ENCODE measurements around the gene HTRA3. TPM values are rescaled to one million over a fixed set of nuclear protein-coding genes. Genes with fewer than 3 reads are reported as not detected.

HTRA3 gene
- total RNA-seq, 2 experiments from 2014 or later = not detected

- DNase-seq = no peak
- no peaks in the 10 kb centered on the region for H3K4me1 Mint-ChIP-seq
- no peaks in the 10 kb centered on the region for H3K27me3 Mint-ChIP-seq
- H3K36me3 Mint-ChIP-seq (ENCODE audit: low read depth) = no peaks in the 10 kb centered on the region
- ChIA-PET POLR2A (no interaction called here), CTCF (interaction anchor here (0.8 to 1.2 kb wide), 3 partner anchors 10 to 69 kb away, joined by 3 to 5 read pairs (median 3); no protein-coding TSS in a partner anchor)
- H3K4me3 Mint-ChIP-seq = no peak overlapping the region
- no peak overlapping the region for H3K27ac Mint-ChIP-seq
- H3K9me3 Mint-ChIP-seq = no peaks in the 10 kb centered on the region
Observed at GRCh38 chr4:8245884-8246833, 23.4 kb upstream of the HTRA3 start.

DNA sequence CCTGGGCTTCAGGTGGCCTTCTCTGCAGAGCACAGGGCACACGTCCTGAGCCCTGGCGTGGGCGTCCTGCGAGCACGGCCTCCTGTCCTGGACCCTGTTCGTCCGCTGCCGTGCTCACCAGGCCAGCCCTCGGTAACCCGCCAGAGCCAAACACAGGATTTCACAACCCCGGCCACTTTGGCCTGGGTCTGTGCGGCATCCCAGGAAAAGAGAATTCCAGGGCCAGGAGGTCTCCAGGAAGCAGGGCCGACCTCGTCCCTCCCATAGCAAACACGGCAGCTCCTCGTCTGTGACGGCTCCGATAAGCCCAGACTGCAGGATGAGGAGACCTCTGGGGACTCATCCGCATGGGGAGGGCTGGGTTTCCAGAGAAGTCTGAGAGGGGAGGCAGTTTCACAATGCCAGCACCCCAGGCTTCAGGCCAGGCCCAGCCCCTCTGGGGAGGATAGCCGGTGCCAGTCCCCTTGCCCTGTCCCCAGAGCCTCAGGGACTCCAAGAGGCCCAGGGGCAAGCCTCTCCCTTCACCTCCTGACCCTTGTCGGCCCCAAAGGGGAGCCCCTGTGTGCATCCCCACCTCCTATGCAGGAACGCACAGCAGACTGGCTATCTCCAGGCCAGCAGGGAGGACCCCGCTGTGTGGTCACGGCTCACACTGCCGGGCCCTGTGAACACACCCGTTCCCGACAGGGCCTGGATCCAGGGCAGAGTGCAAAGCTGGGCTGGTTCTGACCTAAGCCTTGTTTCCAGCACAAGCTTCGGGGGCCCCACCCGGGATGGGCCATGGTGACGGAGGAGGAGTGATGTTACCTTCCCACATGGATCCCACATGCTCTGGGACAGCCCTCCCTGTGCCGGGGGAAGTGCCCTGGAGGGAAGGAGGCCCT is 22.3 kb upstream of the HTRA3 start:
- CTCF ChIA-PET = no interaction called here
- no peak for DNase-seq

GRCh38 chr4:8248091-8248490 is 21.5 kb upstream of the HTRA3 start:
- H3K4me3 Mint-ChIP-seq = no peak overlapping the region
- no peaks in the 10 kb centered on the region for H3K27me3 Mint-ChIP-seq
- H3K4me1 Mint-ChIP-seq = no peaks in the 10 kb centered on the region
- no peak overlapping the region for H3K27ac Mint-ChIP-seq
- DNase-seq = no peak
- H3K9me3 Mint-ChIP-seq = no peaks in the 10 kb centered on the region
- no peaks in the 10 kb centered on the region for H3K36me3 Mint-ChIP-seq (ENCODE audit: low read depth)
- ChIA-PET POLR2A (no interaction called here), CTCF (no interaction called here)

More for the DNA sequence above, 22.3 kb upstream of the HTRA3 start:
- H3K36me3 Mint-ChIP-seq (ENCODE audit: low read depth) = no peaks in the 10 kb centered on the region
- no peak overlapping the region for H3K4me3 Mint-ChIP-seq
- no peaks in the 10 kb centered on the region for H3K9me3 Mint-ChIP-seq
- POLR2A ChIA-PET = no interaction called here
- no peaks in the 10 kb centered on the region for H3K4me1 Mint-ChIP-seq
- no peaks in the 10 kb centered on the region for H3K27me3 Mint-ChIP-seq
- H3K27ac Mint-ChIP-seq = no peak overlapping the region

DNA sequence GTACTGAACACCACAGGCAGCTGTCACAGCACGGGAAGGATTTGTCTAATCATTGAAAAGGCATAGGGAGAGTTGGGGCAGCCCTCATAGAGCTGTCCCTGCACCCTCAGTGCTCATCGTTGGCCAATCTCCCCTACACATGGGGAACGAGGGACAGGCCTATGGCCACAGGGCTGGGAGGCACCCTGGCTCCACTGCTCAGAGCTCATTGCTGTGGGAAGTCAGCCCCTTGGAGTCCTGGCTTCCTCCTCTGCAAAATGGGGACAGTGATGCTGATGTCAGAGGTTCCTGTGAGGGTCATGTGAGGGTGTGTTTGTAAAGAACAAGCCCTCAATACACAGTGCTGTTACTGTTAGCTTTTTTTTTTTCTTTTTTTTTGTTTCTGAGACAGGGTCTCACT is 19.3 kb upstream of the HTRA3 start:
- Mint-ChIP-seq H3K36me3 (ENCODE audit: low read depth) (no peaks in the 10 kb centered on the region), H3K9me3 (no peaks in the 10 kb centered on the region), H3K4me3 (no peak overlapping the region), H3K27me3 (no peaks in the 10 kb centered on the region), H3K27ac (no peak overlapping the region), H3K4me1 (no peaks in the 10 kb centered on the region)
- ChIA-PET POLR2A (no interaction called here), CTCF (interaction anchor here (0.7 kb wide), 1 partner anchor 166 kb away, joined by 3 read pairs; no protein-coding TSS in a partner anchor)
- DNase-seq = no peak

- H3K9me3 Mint-ChIP-seq = no peaks in the 10 kb centered on the region
- no peaks in the 10 kb centered on the region for H3K27me3 Mint-ChIP-seq
- ChIA-PET POLR2A (no interaction called here), CTCF (interaction anchor here (0.7 kb wide), 1 partner anchor 166 kb away, joined by 3 read pairs; no protein-coding TSS in a partner anchor)
- H3K27ac Mint-ChIP-seq = no peak overlapping the region
- H3K36me3 Mint-ChIP-seq (ENCODE audit: low read depth) = no peaks in the 10 kb centered on the region
- H3K4me3 Mint-ChIP-seq = no peak overlapping the region
- DNase-seq = no peak
- no peaks in the 10 kb centered on the region for H3K4me1 Mint-ChIP-seq
Observed at GRCh38 chr4:8250637-8251036, 18.9 kb upstream of the HTRA3 start.

GRCh38 chr4:8251110-8251883 is 18.3 kb upstream of the HTRA3 start:
- no peaks in the 10 kb centered on the region for H3K36me3 Mint-ChIP-seq (ENCODE audit: low read depth)
- no peaks in the 10 kb centered on the region for H3K27me3 Mint-ChIP-seq
- CTCF ChIA-PET = interaction anchor here (0.6 kb wide), 1 partner anchor 221 kb away, joined by 3 read pairs; no protein-coding TSS in a partner anchor
- no peaks in the 10 kb centered on the region for H3K9me3 Mint-ChIP-seq
- H3K27ac Mint-ChIP-seq = no peak overlapping the region
- no peak for DNase-seq
- POLR2A ChIA-PET = no interaction called here
- no peak overlapping the region for H3K4me3 Mint-ChIP-seq
- no peaks in the 10 kb centered on the region for H3K4me1 Mint-ChIP-seq

GRCh38 chr4:8252301-8253173 is 17.0 kb upstream of the HTRA3 start:
- no peak for DNase-seq
- no peaks in the 10 kb centered on the region for H3K4me1 Mint-ChIP-seq
- CTCF ChIA-PET = interaction anchor here (0.6 to 1.1 kb wide), 2 partner anchors 15 to 220 kb away, joined by 3 read pairs; no protein-coding TSS in a partner anchor
- H3K9me3 Mint-ChIP-seq = no peaks in the 10 kb centered on the region
- H3K27ac Mint-ChIP-seq = no peak overlapping the region
- no peaks in the 10 kb centered on the region for H3K36me3 Mint-ChIP-seq (ENCODE audit: low read depth)
- no peak overlapping the region for H3K4me3 Mint-ChIP-seq
- no peaks in the 10 kb centered on the region for H3K27me3 Mint-ChIP-seq
- POLR2A ChIA-PET = no interaction called here

DNA sequence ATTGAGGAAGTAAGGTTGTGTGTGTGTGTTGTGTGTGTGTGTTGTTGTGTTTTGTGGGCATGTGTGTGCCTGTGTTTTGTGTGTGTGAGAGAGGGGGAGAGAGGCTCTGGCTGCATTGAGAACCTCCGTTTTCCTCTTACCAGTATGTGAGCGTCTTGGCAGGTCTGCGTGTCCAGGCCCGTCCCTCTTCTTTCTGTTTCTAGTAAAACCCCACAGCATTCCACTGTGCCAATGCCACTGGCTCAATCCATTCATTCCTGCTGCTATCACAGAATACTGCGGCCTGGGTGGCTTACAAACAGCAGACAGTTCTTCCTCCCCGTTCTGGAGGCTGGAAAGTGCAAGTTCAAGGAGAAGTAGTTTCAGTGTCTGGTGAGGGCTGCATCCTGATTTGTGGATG is 15.5 kb upstream of the HTRA3 start:
- H3K36me3 Mint-ChIP-seq (ENCODE audit: low read depth) = no peaks in the 10 kb centered on the region
- POLR2A ChIA-PET = no interaction called here
- no peaks in the 10 kb centered on the region for H3K9me3 Mint-ChIP-seq
- CTCF ChIA-PET = interaction anchor here (1.1 kb wide), 1 partner anchor 13 kb away, joined by 3 read pairs; no protein-coding TSS in a partner anchor
- no peak overlapping the region for H3K4me3 Mint-ChIP-seq
- no peak for DNase-seq
- H3K27ac Mint-ChIP-seq = no peak overlapping the region
- H3K4me1 Mint-ChIP-seq = no peaks in the 10 kb centered on the region
- peaks cover 1% of the 10 kb centered on the region for H3K27me3 Mint-ChIP-seq

DNA sequence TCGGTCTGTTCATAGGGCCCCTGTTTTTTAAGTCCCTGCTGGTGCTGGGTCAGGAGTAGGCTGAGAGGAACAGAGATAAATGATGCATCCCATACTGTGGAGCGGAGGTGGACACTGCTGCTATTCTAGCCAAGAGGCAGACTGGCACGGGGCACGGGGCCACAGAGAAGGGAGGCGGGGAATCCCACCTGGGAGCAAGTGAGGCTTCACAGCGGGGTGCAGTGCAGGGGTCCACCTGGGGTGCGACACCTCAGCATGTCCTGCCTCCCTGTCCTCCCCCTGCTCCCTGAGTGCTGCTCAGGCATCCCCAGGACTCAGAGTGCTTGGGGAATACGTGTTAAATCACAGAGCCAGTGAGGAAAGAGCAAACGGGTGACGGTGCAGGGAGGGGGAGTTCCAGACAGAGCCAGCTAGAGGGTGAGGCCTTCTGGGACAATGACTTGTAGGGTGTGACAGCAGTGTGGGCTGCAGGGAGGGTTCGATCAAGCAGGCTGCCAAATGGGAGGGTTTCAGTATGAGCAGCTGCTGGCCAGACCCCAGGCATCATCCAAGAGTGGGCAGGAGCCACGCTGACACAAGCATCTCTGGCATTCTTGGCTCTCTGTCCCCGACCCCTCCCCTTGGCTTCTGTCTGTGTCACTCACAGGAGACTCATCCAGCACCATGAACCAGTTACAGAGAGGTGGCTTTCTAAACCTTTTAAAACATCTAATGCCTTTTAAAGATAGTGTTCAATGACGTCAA is 13.7 kb upstream of the HTRA3 start:
- H3K4me3 Mint-ChIP-seq = no peak overlapping the region
- CTCF ChIA-PET = no interaction called here
- no peak overlapping the region for H3K27ac Mint-ChIP-seq
- H3K36me3 Mint-ChIP-seq (ENCODE audit: low read depth) = no peaks in the 10 kb centered on the region
- DNase-seq = no peak
- peaks cover 1% of the 10 kb centered on the region for H3K27me3 Mint-ChIP-seq
- no peaks in the 10 kb centered on the region for H3K4me1 Mint-ChIP-seq
- POLR2A ChIA-PET = no interaction called here
- H3K9me3 Mint-ChIP-seq = no peaks in the 10 kb centered on the region

DNA sequence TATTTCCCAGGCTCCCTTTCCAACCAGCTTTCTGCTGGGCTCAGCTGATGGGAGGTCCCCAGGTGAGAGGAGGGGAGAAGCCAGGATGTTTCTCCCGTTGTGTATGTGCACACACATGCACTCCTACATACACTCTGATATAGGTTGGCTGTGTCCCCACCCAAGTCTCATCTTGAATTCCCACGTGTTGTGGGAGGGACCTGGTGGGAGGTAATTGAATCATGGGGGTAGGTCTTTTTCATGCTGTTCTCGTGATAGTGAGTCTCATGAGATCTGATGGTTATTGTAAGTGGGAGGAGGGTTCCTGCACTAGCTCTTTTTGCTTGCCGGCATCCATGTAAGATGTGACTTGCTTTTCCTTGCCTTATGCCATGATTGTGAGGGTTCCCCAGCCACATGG is 11.7 kb upstream of the HTRA3 start:
- ChIA-PET POLR2A (no interaction called here), CTCF (no interaction called here)
- Mint-ChIP-seq H3K27ac (no peak overlapping the region), H3K27me3 (peaks cover 1% of the 10 kb centered on the region), H3K36me3 (ENCODE audit: low read depth) (no peaks in the 10 kb centered on the region), H3K4me3 (no peak overlapping the region), H3K4me1 (no peaks in the 10 kb centered on the region), H3K9me3 (no peaks in the 10 kb centered on the region)
- no peak for DNase-seq

DNA sequence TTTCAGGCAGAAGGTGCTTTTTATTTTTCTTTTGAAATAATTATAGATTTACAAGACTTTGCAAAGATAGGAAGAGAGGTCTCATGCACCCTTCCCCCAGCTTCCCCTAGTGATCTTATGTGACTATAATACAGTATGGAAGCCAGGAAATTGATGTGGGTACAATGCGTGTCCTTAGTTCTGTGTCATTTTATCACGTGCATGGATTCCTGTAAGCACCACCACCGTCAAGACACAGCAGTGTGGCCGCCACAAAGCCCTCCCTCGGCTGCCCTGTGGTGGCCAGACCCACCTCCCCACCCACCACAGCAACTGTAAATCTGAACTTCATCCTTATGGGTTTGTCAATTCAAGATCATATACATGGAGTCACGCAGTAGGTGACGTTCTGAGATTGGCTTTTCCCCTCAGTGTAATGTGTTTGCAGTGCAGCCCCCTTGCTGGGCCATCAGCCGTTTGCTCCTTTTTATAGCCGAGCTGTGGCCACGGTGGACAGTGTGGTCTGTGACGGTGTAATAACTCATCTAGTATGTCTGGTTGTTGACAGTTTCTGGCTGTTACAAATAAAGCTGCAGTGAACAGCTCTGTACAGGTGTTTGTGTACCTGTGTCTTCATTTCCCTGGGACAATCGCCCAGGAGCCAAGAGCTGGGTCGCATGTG is 10.9 kb upstream of the HTRA3 start:
- Mint-ChIP-seq H3K4me1 (no peaks in the 10 kb centered on the region), H3K4me3 (no peak overlapping the region), H3K27ac (no peak overlapping the region), H3K36me3 (ENCODE audit: low read depth) (no peaks in the 10 kb centered on the region), H3K9me3 (no peaks in the 10 kb centered on the region), H3K27me3 (peaks cover 1% of the 10 kb centered on the region)
- CTCF ChIA-PET = no interaction called here
- no peak for DNase-seq
- POLR2A ChIA-PET = no interaction called here
